GM20000 (cell line): ENCODE data around the gene HIVEP2.
"Not testable (repeated sequence)": the region's sequence is repeated elsewhere in the genome, so short reads cannot be mapped to it uniquely, and the experiment has no call there.

Source experiments
- DNase-seq: peaks from one replicate; pipeline ENCODE4 v3.0.0; 2012; ENCODE audit warnings: low spot score
- TF ChIP-seq, protein P1 (sequence below): IDR thresholded peaks from 2 replicates; pipeline ENCODE4 v1.5.1; 2012; ENCODE audit warnings: mild to moderate bottlenecking, control low read depth; ENCODE audit errors: extremely low read depth, missing control alignments

The HIVEP2 gene

DNA sequence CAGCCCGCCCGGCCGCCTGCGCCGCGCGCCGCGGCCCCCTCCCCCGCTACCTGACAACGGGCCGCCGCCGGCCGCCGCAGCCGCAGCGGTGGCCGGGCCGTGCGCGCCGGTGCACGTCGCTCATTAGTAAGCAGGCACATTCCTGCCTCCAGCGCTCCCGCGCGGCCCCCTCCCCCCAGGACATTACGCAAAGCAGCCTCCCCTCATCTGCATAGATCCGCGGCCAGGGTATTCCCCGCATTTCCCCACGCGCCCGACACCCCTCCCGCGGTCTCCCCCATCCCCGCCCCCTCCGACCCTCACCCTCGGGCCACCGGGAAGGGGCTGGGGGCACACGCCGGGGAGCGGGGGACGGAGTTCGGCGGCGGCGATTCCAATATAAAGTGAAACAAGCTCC, at the start of gene HIVEP2:
TSS of gene HIVEP2 (minus strand) at position 128 of the 397 bp plus-strand sequence. CDS start 170,438 bp downstream, outside the sequence.
- TF ChIP-seq, protein P1, sequence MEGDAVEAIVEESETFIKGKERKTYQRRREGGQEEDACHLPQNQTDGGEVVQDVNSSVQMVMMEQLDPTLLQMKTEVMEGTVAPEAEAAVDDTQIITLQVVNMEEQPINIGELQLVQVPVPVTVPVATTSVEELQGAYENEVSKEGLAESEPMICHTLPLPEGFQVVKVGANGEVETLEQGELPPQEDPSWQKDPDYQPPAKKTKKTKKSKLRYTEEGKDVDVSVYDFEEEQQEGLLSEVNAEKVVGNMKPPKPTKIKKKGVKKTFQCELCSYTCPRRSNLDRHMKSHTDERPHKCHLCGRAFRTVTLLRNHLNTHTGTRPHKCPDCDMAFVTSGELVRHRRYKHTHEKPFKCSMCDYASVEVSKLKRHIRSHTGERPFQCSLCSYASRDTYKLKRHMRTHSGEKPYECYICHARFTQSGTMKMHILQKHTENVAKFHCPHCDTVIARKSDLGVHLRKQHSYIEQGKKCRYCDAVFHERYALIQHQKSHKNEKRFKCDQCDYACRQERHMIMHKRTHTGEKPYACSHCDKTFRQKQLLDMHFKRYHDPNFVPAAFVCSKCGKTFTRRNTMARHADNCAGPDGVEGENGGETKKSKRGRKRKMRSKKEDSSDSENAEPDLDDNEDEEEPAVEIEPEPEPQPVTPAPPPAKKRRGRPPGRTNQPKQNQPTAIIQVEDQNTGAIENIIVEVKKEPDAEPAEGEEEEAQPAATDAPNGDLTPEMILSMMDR: no peak

GRCh38 chr6:142993977-142994376, 49.0 kb upstream of the HIVEP2 start:
- no peak for DNase-seq
- TF ChIP-seq, protein P1: no peak

More for the DNA sequence above, at the start of gene HIVEP2:
- peak; percentile 84 for DNase-seq

- TF ChIP-seq, protein P1: no peak
These were observed 42.5 kb upstream of the HIVEP2 start for GRCh38 chr6:142987490-142987889.

DNA sequence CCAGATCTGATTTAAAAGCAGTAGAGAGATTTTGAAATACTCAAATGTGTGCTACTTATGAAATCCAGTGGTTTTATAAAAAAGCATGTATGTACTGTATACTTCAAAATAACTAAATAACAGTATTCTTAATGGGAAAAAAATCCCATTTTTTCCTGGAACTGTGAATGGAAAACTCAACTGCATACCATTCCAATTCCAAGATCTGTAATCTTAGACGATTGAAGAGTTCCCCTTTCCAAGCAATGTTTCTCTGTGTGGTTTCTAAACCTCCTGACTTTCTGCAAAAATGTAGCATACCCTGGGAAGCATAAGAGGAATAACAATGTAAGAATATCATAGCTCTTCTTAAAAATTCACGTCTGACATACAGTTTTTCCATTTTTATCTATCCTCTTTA, 40.3 kb upstream of the HIVEP2 start:
- DNase-seq: no peak
- TF ChIP-seq, protein P1: no peak

More at GRCh38 chr6:142987490-142987889, 42.5 kb upstream of the HIVEP2 start:
- DNase-seq: no peak

- TF ChIP-seq, protein P1: no peak
- DNase-seq: no peak
These were observed 39.4 kb upstream of the HIVEP2 start for GRCh38 chr6:142984386-142984785.

DNA sequence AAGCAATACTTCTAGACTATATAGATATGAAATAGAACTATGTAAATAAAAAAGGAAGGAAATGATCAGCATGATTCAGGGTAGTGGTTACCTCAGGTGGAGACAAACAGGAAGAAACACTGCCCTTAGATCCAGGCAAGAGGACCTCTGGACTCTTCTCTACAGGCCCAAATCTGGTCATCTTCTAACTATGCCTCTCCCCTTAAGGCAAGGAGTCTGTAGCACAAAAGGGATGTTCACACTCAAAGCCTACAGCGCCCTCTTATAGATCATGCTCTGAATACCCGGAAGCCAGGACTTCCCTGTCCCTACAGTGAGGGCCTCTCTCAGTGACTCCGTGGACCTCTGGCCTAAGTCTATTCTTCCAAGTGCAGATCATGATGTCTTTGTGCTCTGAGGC, 30.4 kb upstream of the HIVEP2 start:
- no peak for DNase-seq
- TF ChIP-seq, protein P1: no peak

DNA sequence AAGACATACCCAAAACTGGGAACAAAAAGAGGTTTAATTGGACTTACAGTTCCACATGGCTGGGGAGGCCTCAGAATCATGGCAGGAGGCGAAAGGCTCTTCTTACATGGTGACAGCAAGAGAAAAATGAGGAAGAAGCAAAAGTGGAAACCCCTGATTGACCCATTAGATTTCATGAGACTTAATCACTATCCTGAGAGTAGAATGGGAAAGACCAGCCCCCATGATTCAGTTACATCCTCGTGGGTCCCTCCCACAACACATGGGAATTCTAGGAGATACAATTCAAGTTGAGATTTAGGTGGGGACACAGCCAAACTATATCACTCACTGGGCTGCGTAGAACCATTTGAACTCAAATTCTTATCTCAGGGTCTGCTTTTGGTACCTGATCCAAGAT, 26.0 kb upstream of the HIVEP2 start:
- DNase-seq: not testable (repeated sequence)

GRCh38 chr6:142968601-142969000, 23.6 kb upstream of the HIVEP2 start:
- no peak for DNase-seq
- TF ChIP-seq, protein P1: no peak
